DND-41 (cell line): ENCODE results near the gene IL37.

Experiments
- ATAC-seq: fragments of 200-7000 bp; cut with Tn5 transposase; 3 replicates; pipeline ENCODE4 v1.9.1; 2021; ENCODE audit warnings: low read depth; ENCODE audit not compliant: insufficient read depth
- DNase-seq: peaks from one replicate; pipeline ENCODE4 v3.0.0-alpha.2; 2020
- H2AFZ ChIP-seq: 2 replicates; pipeline ENCODE4 v1.6.0; 2012; ENCODE audit warnings: low read depth, low read length
- H3K27ac ChIP-seq: 2 replicates; pipeline ENCODE4 v1.5.1; 2012; ENCODE audit warnings: low read length, inconsistent platforms
- H3K27me3 ChIP-seq: fragments of 200-600 bp; sonication (generic); 2 replicates; pipeline ENCODE4 v1.6.0; 2012; ENCODE audit warnings: low read length, mild to moderate bottlenecking, inconsistent platforms; ENCODE audit not compliant: insufficient read depth, poor library complexity
- H3K36me3 ChIP-seq: 2 replicates; pipeline ENCODE4 v1.5.1; 2012; ENCODE audit warnings: low read length, inconsistent platforms; ENCODE audit not compliant: insufficient read depth
- H3K4me1 ChIP-seq: 2 replicates; pipeline ENCODE4 v1.5.1; 2012; ENCODE audit warnings: mild to moderate bottlenecking, low read length; ENCODE audit not compliant: insufficient read depth
- H3K4me2 ChIP-seq: 2 replicates; pipeline ENCODE4 v1.6.0; 2012; ENCODE audit warnings: mild to moderate bottlenecking, moderate library complexity, low read length, inconsistent platforms; ENCODE audit not compliant: insufficient read depth
- H3K4me3 ChIP-seq, 2 experiments: fragments of 200-600 bp in 1 of 2; shearing (Covaris generic) in 1 of 2; 2 replicates each; pipeline ENCODE4 v1.5.1; 2012 to 2016; ENCODE audit warnings: inconsistent platforms in 2 of 2, low read length in 2 of 2, mild to moderate bottlenecking in 2 of 2, low read depth in 1 of 2, moderate library complexity in 1 of 2
- H3K79me2 ChIP-seq: 2 replicates; pipeline ENCODE4 v1.6.0; 2012; ENCODE audit warnings: low read length, inconsistent platforms; ENCODE audit not compliant: insufficient read depth
- H3K9ac ChIP-seq: 2 replicates; pipeline ENCODE4 v1.6.0; 2012; ENCODE audit warnings: low read depth, mild to moderate bottlenecking, inconsistent platforms, low read length, moderate library complexity
- H3K9me3 ChIP-seq: 2 replicates; pipeline ENCODE4 v1.5.1; 2012; ENCODE audit warnings: low read length, moderate library complexity, mild to moderate bottlenecking, inconsistent platforms; ENCODE audit not compliant: insufficient read depth, severe bottlenecking
- H4K20me1 ChIP-seq: 2 replicates; pipeline ENCODE4 v1.6.0; 2012; ENCODE audit warnings: low read length; ENCODE audit not compliant: insufficient read depth
- CTCF ChIP-seq: IDR thresholded peaks from 2 replicates; pipeline ENCODE4 v1.5.1; 2012; ENCODE audit warnings: borderline replicate concordance, low read length, moderate library complexity, mild to moderate bottlenecking; ENCODE audit not compliant: poor library complexity, severe bottlenecking; ENCODE audit errors: extremely low read depth
- EZH2 ChIP-seq: IDR thresholded peaks from 3 replicates; pipeline ENCODE4 v1.6.1; 2012; ENCODE audit warnings: borderline replicate concordance, low read depth, mild to moderate bottlenecking, moderate library complexity, low read length, inconsistent platforms; ENCODE audit not compliant: severe bottlenecking

The IL37 gene

GRCh38 chr2:112880091-112880531, 30.9 kb upstream of the IL37 start:
- TF ChIP-seq CTCF (no peak), EZH2 (no peak)
- Histone ChIP-seq H3K27ac (no peak overlapping the region), H3K4me2 (no peak overlapping the region), H4K20me1 (no peaks in the 10 kb centered on the region), H2AFZ (no peak overlapping the region), H3K4me3 (no peak overlapping the region), H3K79me2 (no peaks in the 10 kb centered on the region), H3K9me3 (no peaks in the 10 kb centered on the region), H3K4me1 (no peaks in the 10 kb centered on the region), H3K9ac (no peak overlapping the region), H3K27me3 (peaks cover 4% of the 10 kb centered on the region), H3K36me3 (no peaks in the 10 kb centered on the region)
- ATAC-seq (no peak), DNase-seq (no peak)

GRCh38 chr2:112880696-112881095, 30.3 kb upstream of the IL37 start:
- no peaks in the 10 kb centered on the region for H3K79me2 ChIP-seq
- peak overlapping the region; percentile 7; the same call in 1 of the 2 replicates for H2AFZ ChIP-seq
- no peak overlapping the region for H3K9ac ChIP-seq
- no peaks in the 10 kb centered on the region for H4K20me1 ChIP-seq
- no peak overlapping the region for H3K4me2 ChIP-seq
- H3K4me3 ChIP-seq = no peak overlapping the region
- H3K27ac ChIP-seq = no peak overlapping the region
- no peaks in the 10 kb centered on the region for H3K36me3 ChIP-seq
- peaks cover 4% of the 10 kb centered on the region for H3K27me3 ChIP-seq
- H3K4me1 ChIP-seq = no peaks in the 10 kb centered on the region
- DNase-seq (no peak), ATAC-seq (no peak)
- H3K9me3 ChIP-seq = no peaks in the 10 kb centered on the region
- no peak for TF ChIP-seq EZH2
- no peak for TF ChIP-seq CTCF

- H3K27me3 ChIP-seq = peaks cover 4% of the 10 kb centered on the region
- no peak overlapping the region for H3K9ac ChIP-seq
- no peaks in the 10 kb centered on the region for H3K79me2 ChIP-seq
- no peaks in the 10 kb centered on the region for H3K36me3 ChIP-seq
- no peaks in the 10 kb centered on the region for H4K20me1 ChIP-seq
- H2AFZ ChIP-seq = no peak overlapping the region
- no peak for ATAC-seq
- H3K4me2 ChIP-seq = no peak overlapping the region
- no peaks in the 10 kb centered on the region for H3K9me3 ChIP-seq
- no peaks in the 10 kb centered on the region for H3K4me1 ChIP-seq
- no peak overlapping the region for H3K4me3 ChIP-seq
- H3K27ac ChIP-seq = no peak overlapping the region
- TF ChIP-seq EZH2 (no peak), CTCF (no peak)
- no peak for DNase-seq
Measured at GRCh38 chr2:112881217-112881985, 29.6 kb upstream of the IL37 start.
